ENCODE data around the gene SEC31B. TPM values are rescaled to one million over a fixed set of nuclear protein-coding genes. Genes with fewer than 3 reads are reported as not detected.

The SEC31B gene
- total RNA-seq, 1 donor, result 5.4 TPM

GRCh38 chr10:100566561-100566960 lies 46.9 kb upstream of the SEC31B start:
- no peak for DNase-seq (ENCODE audit: insufficient read length, low spot score, missing footprints)
- no peak overlapping the region for H3K4me2 ChIP-seq (ENCODE audit: insufficient read depth, low read length)
- peaks cover 13% of the 10 kb centered on the region for H3K4me1 ChIP-seq (ENCODE audit: insufficient read depth, low read length)
- no peak overlapping the region for H3K4me3 ChIP-seq (ENCODE audit: insufficient read depth, low read length)
- no peaks in the 10 kb centered on the region for H4K20me1 ChIP-seq (ENCODE audit: insufficient read depth, low read length)
- no peak for TF ChIP-seq CTCF (IDR thresholded peaks at IDR 0.05; ENCODE audit: extremely low read depth, low read depth, low read length)
- H3K9me3 ChIP-seq (ENCODE audit: low read depth, low read length), result no peaks in the 10 kb centered on the region
- H3K36me3 ChIP-seq (ENCODE audit: insufficient read depth, low read length), result no peaks in the 10 kb centered on the region
- H2AFZ ChIP-seq (ENCODE audit: low read length), result no peak overlapping the region
- peaks cover 61% of the 10 kb centered on the region for H3K27me3 ChIP-seq (ENCODE audit: insufficient read depth, low read length)
- H3K79me2 ChIP-seq (ENCODE audit: insufficient read depth, low read length), result no peaks in the 10 kb centered on the region
- no peak overlapping the region for H3K27ac ChIP-seq (ENCODE audit: low read depth, low read length)

- H3K4me1 ChIP-seq (ENCODE audit: insufficient read depth, low read length), result peaks cover 14% of the 10 kb centered on the region
- no peak overlapping the region for H3K4me3 ChIP-seq (ENCODE audit: insufficient read depth, low read length)
- no peak overlapping the region for H2AFZ ChIP-seq (ENCODE audit: low read length)
- no peak for TF ChIP-seq CTCF (IDR thresholded peaks at IDR 0.05; ENCODE audit: extremely low read depth, low read depth, low read length)
- no peak overlapping the region for H3K27ac ChIP-seq (ENCODE audit: low read depth, low read length)
- H3K36me3 ChIP-seq (ENCODE audit: insufficient read depth, low read length), result no peaks in the 10 kb centered on the region
- no peaks in the 10 kb centered on the region for H3K9me3 ChIP-seq (ENCODE audit: low read depth, low read length)
- no peak for DNase-seq (ENCODE audit: insufficient read length, low spot score, missing footprints)
- H3K4me2 ChIP-seq (ENCODE audit: insufficient read depth, low read length), result no peak overlapping the region
- peaks cover 54% of the 10 kb centered on the region for H3K27me3 ChIP-seq (ENCODE audit: insufficient read depth, low read length)
- peaks cover 2% of the 10 kb centered on the region for H4K20me1 ChIP-seq (ENCODE audit: insufficient read depth, low read length)
- H3K79me2 ChIP-seq (ENCODE audit: insufficient read depth, low read length), result no peaks in the 10 kb centered on the region
Measured at GRCh38 chr10:100565206-100565985, 45.7 kb upstream of the SEC31B start.

- TF ChIP-seq CTCF (IDR thresholded peaks at IDR 0.05; ENCODE audit: extremely low read depth, low read depth, low read length), result peak; percentile 76
- no peak overlapping the region for H2AFZ ChIP-seq (ENCODE audit: low read length)
- DNase-seq (ENCODE audit: insufficient read length, low spot score, missing footprints), result peak; percentile 96
- H3K79me2 ChIP-seq (ENCODE audit: insufficient read depth, low read length), result no peaks in the 10 kb centered on the region
- H3K4me3 ChIP-seq (ENCODE audit: insufficient read depth, low read length), result peak overlapping the region; percentile 55
- no peak overlapping the region for H3K27ac ChIP-seq (ENCODE audit: low read depth, low read length)
- H3K4me1 ChIP-seq (ENCODE audit: insufficient read depth, low read length), result peaks cover 14% of the 10 kb centered on the region
- H3K9me3 ChIP-seq (ENCODE audit: low read depth, low read length), result no peaks in the 10 kb centered on the region
- peaks cover 21% of the 10 kb centered on the region for H3K27me3 ChIP-seq (ENCODE audit: insufficient read depth, low read length)
- H4K20me1 ChIP-seq (ENCODE audit: insufficient read depth, low read length), result peaks cover 8% of the 10 kb centered on the region
- peak overlapping the region; percentile 71 for H3K4me2 ChIP-seq (ENCODE audit: insufficient read depth, low read length)
- H3K36me3 ChIP-seq (ENCODE audit: insufficient read depth, low read length), result no peaks in the 10 kb centered on the region
Measured at GRCh38 chr10:100562008-100562672, 42.5 kb upstream of the SEC31B start.

GRCh38 chr10:100561005-100561404 lies 41.3 kb upstream of the SEC31B start:
- Histone ChIP-seq H3K36me3 (ENCODE audit: insufficient read depth, low read length) (peaks cover 7% of the 10 kb centered on the region), H3K79me2 (ENCODE audit: insufficient read depth, low read length) (no peaks in the 10 kb centered on the region), H3K4me3 (ENCODE audit: insufficient read depth, low read length) (no peak overlapping the region), H3K4me1 (ENCODE audit: insufficient read depth, low read length) (peaks cover 14% of the 10 kb centered on the region), H2AFZ (ENCODE audit: low read length) (no peak overlapping the region), H3K27me3 (ENCODE audit: insufficient read depth, low read length) (peaks cover 16% of the 10 kb centered on the region), H4K20me1 (ENCODE audit: insufficient read depth, low read length) (peaks cover 8% of the 10 kb centered on the region), H3K9me3 (ENCODE audit: low read depth, low read length) (no peaks in the 10 kb centered on the region), H3K4me2 (ENCODE audit: insufficient read depth, low read length) (no peak overlapping the region), H3K27ac (ENCODE audit: low read depth, low read length) (no peak overlapping the region)
- TF ChIP-seq CTCF (IDR thresholded peaks at IDR 0.05; ENCODE audit: extremely low read depth, low read depth, low read length), result no peak
- no peak for DNase-seq (ENCODE audit: insufficient read length, low spot score, missing footprints)

Data from osteoblast (primary cell).